Activated CD4-positive, alpha-beta T cell treated with anti-CD3 and anti-CD28 coated beads, Interleukin-2, amount 50 U/mL, for 16 hours (primary cell): Measurements from ENCODE around the gene CHRNB1.
"Not testable (repeated sequence)": the region's sequence is repeated elsewhere in the genome, so short reads cannot be mapped to it uniquely, and the experiment has no call there.

ENCODE experiments used
- DNase-seq: peaks from one replicate; pipeline ENCODE4 v3.0.0-alpha.2; 2020

The CHRNB1 gene

DNA sequence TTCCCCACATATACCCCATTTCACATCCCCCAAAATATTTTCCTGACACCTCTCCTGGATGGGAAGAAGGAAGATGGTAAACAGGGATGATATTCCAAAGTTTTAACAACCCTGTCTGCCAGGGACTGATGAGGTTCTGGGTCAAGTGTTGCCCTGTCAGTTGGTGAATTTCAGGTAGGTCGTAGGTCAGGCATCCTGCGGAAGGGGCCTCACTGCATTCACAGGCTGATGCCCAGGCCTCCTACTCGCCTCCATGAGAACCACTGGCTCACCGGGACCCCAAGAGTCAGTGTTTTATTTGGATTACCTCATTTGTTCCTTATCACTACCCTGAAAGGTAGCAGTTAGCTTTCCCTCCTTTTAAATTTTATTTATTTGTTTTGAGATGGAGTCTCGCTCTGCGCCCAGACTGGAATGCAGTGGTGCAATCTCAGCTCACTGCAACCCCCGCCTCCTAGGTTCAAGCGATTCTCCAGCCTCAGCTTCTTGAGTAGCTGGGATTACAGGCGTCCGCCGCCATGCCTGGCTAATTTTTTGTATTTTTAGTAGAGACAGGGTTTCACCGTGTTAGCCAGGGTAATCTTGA, 24.0 kb downstream of the CHRNB1 start:
- DNase-seq, result no peak

DNA sequence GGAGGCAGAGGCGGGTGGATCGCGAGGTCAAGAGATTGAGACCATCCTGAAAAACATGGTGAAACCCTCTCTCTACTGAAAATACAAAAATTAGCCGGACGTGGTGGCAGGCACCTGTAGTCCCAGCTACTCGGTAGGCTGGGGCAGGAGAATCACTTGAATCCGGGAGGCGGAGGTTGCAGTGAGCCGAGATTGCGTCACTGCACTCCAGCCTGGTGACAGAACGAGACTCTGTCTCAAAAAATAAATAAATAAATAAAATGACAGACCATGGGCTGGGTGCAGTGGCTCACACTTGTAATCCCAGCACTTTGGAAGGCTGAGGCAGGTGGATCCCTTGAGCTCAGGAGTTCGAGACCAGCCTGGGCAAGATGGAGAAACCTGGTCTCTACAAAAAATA, 25.0 kb downstream of the CHRNB1 start:
- DNase-seq, result not testable (repeated sequence)

DNA sequence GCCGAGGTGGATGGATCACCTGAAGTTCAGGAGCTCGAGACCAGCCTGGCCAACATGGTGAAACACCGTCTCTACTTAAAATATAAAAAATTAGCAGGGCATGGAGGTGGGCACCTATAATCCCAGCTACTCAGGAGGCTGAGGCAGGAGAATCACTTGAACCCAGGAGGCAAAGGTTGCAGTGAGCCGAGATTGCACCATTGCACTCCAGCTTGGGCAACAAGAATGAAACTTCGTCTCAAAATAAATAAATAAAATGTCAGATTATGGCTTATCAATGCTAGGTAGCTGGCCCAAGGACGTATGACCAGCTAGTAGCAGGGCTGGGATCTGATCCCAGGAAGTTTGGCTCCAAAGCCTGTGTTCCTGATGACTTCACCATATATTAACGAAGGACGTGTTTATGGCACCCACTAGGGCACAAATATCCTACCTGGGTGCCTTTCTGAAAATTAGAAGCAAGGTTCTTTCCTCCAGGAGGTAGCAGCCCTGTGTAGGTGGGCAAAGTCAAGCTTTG, 25.7 kb downstream of the CHRNB1 start:
- not testable (repeated sequence) for DNase-seq

DNA sequence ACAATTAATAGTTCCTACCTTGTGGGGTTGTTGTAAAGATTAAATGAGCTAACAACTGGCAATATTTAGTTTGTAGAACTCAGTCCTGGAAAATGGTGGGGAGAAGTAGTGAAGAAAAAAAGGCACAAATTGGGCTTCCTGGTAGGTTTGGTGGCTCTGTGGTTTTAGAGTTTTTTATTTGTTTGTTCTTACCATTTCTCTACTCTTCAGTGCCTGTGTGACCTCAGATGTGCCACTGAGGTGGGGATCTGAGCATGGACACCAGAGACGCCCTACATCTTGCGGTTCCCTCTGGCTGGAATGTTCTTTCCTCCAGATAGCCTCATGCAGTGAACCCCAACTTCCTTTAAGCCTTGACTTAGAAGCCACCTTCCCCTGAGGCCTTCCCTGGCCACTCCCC, 26.9 kb downstream of the CHRNB1 start:
- no peak for DNase-seq

DNA sequence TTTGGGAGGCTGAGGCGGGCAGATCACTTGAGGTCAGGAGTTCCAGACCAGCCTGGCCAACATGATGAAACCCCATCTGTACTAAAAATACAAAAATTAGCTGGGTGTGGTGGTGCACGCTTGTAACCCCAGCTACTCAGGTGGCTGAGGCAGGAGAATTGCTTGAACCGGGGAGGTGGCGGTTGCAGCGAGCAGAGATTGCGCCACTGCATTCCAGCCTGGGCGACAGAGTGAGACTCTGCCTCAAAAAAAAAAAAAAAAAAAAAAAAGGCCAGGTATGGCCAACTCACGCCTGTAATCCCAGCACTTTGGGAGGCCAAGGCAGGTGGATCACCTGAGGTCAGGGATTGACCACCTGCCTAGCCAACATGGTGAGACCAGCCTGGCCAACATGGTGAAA, 29.9 kb downstream of the CHRNB1 start:
- not testable (repeated sequence) for DNase-seq

DNA sequence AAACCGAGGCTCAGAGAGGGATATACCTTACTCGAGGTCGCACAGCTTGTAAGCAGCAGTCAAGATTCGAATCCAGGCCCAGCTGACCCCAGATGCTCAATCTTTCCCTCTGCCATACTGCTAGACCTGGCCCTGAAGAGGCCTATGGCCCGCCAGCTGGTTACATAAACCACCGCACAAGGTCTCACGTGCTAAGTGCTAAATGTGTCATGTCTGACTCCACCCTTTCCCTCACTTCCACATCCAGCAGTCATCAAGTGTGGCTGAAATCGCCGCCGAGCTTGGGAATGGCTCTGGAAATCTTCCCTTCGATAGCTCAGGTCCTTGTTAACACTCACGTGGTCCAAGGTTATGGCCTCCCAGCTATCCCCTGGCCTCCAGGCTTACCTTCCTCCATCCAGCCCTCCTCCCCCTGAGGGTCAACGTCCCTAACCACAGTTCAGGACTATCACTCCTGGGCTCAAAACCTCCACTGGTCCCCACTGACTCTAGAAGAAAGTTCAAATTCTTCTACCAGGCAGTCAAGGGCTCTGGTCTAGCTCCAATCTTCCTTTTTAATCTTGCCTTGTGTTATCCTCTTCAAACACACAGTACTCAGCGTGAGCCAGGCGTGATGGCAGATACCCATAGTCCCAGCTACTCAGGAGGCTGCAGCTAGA, 31.0 kb downstream of the CHRNB1 start:
- DNase-seq, result no peak

DNA sequence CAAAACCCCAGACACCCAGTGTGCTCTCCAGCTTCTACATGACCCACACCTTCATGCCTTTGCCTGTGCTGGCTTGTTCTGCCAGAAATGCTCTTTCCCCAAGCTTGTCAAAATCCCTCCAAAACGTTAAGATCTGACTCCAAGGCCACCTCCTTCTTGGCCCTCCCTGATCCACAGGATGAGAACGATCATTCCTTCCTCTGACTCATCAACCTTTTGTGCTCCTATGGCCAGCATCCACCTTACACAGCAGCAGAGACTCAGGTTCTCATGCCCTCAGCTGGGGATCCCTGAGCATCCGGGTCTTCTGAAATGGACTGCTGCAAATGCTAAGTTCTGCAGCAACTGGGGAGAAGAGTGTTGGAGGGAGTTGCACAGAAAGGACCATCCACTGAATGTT, 31.6 kb downstream of the CHRNB1 start:
- no peak for DNase-seq

DNA sequence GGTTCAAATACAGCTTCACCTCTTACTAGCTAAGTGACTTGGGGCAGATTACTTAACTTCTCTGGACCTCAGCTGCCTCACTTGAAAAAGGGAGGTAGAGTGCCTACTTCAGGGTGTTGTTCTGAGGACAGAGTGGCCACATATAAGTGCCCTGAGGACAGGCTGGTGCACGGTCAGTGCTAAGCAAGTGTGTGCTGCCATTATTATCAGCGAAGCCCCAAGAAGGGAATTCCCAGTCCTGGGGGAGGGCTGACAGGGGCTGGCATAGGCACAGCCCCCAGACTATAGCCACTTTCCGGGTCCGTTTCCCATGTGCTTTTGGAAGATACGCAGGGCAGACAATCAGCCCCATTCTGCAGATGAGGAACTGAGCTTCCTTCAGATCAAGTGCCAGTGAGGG, 32.1 kb downstream of the CHRNB1 start:
- DNase-seq, result no peak

DNA sequence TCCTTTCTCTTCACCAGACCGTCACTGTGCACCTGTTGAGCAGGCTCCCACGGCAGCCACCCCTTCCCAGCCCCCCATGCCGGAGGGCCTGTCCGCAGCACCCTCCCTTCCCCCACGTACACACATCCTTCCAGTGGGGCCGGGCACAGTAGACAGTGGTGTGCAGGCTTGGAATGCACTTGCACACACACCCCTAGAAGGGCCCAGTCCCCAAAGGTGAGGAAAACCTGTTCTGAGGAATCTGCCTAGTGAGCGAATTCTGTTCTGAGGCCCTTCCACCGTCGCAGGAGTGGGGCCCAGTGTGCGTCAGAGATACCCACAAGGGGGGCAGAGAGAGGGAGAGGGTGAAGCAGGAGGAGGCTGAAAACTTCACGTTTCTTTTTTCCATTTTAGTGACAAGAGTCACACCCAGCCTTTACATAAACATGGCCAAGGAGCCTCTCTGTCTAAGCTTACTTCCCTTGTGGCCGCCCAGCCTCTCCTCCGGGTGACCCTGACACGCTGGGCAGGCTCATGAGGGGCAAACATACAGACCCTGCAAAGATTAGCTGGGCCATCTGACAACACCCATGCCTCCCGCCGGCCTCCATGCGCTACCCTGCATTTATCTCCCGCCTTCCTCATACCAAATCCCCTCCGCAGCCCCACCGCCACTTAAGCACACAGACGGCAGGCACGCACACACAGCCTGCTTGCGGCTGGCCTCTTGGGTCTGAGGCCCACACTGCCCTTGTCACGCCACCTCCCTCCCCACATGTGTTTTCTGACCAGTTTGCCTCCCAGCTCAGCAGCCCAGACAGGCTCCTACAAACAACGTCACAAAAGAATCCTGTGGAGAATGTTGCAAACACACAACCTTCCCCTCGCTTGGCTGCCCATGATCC, 32.8 kb downstream of the CHRNB1 start:
- no peak for DNase-seq

DNA sequence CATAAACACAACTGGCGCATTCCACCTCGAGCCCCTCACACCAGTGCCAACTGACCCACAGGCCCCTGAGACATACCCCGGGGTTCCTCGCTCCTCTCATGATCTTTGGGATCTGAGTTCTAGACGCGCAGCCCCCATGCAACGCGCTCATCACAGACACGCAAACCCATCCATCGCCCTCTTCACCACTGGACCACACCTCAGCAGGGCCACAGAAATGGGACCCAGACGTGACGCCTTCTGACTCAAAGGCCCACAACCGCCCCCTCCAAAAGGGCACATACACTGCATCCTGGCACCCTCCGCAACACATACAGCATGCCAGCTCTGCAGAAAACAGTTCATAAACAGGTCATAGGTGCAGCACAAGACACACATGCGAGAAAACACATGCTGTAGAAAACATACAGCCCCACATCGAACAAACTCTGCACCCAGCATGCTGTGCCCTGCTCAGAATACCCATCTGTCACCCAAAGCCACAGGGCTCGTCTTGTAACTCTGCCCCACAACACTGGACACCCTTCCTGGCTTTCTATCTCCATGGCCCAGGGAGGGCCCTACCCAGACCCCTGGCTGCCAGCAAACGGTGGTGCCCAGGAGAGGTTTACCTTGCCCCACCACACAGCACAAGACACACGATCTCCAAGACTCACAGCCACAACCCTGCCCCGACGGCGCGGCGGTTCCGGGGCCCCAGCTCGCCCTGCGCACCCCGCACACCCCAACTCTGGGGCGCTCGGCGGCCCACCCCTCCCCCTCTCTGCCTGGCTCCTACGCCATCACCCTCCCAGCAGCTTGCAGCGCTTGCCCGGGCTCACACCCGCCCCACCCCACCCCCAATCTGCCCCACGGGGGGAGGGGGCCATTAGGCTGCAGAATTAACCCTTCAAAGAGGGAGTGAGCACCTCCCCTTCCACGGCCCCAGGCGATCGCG, 33.7 kb downstream of the CHRNB1 start:
- DNase-seq, result peak; percentile 56

DNA sequence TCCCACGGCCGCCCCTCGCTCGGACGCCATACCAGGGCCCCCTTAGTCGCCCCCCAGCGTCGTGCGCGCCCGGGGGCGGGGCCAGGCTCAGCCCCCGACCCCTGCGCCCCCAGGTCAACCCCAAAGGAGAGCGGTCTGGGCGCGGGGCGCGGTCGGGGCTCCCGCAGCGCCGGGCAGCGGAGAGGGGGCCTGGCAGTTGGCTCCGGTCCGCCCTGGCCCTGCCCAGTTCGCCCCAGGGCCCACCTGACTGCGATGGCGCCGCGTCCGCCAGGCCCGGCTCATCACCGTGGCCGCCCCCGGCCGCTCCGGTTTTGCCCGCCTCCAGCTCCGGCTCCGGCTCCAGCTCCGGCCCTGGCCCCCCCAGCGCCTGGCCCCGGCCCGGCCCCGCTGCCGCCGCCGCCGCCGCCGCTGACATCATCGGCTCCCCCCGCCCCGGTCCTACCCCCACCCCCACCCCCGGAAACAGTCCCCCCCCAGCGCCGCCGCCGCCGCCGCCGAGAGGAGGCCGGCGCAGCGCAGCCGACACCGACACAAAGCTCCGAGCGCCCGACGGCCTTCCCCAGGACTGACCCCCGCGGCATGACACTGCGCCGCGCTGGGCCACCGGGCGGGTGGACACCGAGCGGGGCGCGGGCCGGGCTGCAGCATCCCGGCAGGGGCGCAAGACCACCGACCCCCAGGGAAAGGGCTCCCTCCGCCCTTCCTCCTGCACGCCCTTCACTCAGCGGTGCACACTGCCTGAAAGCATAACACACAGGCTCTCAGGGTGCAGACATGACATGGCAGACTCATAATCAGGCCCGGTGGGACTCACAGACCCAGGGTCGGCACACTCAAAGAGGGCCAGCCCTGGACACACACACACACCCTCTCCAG, 34.6 kb downstream of the CHRNB1 start, which contains the start of gene ZBTB4:
ZBTB4 (minus strand) TSS at position 419 of the 876 bp plus-strand sequence. CDS start 12,830 bp downstream, outside the sequence.
- peak; percentile 41 for DNase-seq

DNA sequence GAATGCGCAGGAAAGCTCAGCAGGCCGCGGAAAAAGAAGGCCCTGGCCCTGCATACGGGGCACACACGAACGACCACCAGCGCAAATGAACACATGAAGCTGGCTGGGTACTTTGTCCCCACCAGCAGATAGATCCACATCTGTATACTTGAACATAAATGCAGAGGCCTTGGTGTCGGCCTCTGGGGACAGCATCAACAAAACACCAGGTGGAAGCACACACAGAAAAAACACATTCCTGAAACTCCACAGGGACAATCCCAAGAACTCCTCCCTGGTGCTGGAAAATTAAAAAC, 35.2 kb downstream of the CHRNB1 start:
- no peak for DNase-seq

DNA sequence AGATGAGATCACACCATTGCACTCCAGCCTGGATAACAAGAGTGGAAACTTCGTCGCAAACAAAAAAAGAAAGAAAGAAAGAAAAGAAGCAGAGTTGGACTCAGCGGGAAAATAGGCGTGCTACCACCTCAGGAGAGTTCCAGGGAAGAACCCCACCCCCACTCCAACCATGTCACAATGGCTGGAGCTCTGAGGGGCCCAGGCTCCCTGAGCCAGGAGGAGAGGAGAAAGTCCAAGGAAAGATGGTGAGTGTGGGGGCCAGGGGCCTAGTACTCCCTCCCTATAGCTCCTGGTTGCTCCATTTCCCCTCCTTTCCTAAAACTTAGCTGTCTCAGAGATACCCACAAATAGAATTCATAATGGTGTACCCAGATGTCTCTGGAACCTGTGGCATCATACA, 36.4 kb downstream of the CHRNB1 start, which contains the start of gene SLC35G6:
SLC35G6 (plus strand) TSS at position 172 of the 400 bp plus-strand sequence; CDS start at position 243, 71 bp downstream.
- DNase-seq, result not testable (repeated sequence)

DNA sequence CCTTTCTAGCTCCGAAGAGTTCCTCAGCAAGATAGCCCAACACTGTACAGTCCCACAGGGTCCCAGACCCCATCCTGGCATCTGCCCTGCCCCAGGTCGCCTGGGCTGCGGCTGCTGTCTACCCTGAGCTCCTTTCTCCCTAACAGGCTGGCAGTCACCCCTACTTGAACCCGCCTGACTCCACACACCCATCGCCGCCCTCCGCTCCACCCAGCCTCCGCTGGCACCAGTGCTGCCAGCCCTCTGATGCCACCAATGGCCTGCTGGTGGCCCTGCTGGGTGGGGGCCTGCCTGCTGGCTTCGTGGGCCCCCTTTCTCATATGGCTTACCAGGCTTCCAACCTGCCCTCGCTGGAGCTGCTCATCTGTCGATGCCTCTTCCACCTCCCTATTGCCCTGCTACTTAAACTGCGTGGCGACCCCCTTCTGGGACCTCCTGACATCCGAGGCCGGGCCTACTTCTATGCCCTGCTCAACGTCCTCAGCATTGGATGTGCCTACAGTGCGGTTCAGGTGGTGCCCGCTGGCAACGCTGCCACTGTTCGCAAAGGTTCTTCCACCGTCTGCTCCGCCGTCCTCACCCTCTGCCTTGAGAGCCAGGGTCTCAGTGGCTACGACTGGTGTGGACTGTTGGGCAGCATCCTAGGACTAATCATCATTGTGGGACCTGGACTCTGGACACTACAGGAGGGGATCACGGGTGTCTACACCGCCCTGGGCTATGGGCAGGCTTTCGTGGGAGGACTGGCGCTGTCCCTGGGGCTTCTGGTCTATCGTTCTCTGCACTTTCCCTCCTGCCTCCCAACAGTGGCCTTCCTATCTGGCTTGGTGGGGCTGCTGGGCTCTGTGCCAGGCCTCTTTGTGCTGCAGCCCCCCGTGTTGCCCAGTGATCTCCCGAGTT, 37.2 kb downstream of the CHRNB1 start:
- not testable (repeated sequence) for DNase-seq

DNA sequence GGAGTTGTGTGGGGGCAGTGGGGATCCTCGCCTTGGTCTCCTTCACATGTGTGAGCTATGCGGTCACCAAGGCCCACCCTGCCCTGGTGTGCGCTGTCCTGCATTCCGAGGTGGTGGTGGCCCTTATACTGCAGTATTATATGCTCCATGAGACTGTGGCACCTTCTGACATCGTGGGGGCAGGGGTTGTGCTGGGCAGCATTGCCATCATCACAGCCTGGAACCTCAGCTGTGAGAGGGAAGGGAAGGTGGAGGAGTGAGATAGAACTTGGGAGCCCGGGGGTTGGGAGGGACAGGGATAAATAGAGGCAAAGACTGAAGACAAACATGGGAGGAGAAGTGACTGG, 37.9 kb downstream of the CHRNB1 start:
- DNase-seq, result not testable (repeated sequence)

DNA sequence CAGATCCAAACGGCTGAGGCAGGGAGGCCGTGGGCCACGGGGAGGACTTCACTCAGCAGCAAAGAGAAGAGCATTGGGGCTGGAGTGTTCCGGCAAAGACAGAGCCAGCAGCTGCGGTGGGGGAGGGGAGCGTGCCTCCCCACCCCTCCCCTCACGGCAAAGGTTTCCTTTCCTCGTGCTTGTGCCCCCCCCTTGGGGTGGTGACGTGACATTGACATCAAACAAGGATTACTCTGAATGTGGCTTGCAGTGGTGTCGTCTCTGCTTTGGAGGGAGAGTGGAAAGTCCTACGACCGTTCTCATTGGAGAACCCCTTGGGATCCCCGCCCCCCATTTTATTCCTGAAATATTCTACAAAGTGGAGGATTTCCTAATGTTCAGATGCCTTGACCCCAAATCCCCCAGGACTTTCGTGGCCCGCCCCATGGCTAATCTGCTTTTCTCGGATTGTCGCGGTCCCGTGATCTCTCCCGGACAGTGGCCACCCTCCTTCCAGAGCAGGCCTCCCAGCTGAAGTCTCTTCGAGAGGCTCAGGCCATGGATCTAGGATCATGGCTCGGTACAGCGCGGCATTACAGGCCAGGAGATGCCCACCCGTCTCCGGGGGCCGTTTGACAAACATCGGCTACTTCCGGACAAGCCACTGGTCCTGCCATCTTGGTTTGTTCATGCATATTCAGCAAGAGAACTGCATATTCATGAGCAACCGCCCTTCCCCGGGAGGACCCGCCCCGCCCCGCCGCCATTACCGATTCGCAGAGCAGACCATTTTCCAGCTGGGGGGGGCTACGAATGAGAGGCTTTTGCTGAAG, 38.6 kb downstream of the CHRNB1 start:
- DNase-seq, result peak; percentile 93

DNA sequence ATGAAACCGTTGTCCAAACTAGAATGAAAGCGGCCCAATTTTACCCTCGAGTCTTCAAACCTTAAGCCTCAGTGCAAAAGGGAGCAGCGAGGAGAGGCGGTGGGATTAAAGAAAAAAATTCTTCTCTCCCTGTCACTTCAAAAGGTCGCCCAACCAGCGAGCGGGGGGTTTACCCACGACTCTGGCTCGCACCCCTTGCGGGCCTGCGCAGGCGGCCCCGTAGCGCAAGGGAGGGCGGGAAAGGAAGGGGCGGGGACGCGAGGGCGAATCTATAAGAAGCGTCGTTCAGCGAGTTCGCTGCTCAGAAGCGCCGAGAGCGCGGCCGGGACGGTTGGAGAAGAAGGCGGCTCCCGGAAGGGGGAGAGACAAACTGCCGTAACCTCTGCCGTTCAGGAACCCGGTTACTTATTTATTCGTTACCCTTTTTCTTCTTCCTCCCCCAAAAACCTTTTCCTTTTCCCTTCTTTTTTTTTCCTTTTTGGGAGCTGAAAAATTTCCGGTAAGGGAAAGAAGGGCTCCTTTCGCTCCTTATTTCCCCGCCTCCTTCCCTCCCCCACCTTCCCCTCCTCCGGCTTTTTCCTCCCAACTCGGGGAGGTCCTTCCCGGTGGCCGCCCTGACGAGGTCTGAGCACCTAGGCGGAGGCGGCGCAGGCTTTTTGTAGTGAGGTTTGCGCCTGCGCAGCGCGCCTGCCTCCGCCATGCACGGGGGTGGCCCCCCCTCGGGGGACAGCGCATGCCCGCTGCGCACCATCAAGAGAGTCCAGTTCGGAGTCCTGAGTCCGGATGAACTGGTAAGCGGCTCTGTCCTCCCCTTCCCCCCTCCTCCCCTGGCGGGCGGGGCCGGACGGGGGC, 39.4 kb downstream of the CHRNB1 start, which contains the start of gene POLR2A:
POLR2A (plus strand) TSS at position 300 of the 852 bp plus-strand sequence.
- DNase-seq, result peak; percentile 98

DNA sequence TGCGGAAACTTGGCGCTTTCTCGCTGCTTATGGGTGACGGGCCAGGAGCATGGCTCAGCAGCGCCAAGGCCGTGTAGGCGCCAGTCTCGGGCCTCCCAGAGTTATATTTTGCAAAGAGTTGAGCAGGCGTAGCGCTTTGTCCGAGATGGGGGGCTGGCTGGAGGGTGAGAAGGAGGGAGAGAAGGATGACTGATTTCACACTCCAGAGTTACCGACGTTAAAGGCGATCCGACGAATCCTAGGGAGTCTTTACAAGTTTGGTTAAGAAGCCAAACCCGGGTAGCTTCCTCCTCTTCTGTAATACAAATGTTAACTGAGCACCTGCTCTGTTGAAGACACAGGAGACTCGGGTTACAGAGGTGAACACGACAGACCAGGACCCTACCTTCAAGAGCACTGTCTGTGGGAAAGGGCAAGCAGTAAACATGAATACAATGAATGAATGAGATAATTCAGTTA, 40.1 kb downstream of the CHRNB1 start:
- DNase-seq, result no peak
